ENCODE results near the gene VRK3. TPM values are rescaled to one million over a fixed set of nuclear protein-coding genes. Genes with fewer than 3 reads are reported as not detected.
"Not testable (repeated sequence)": the region's sequence is repeated elsewhere in the genome, so short reads cannot be mapped to it uniquely, and the experiment has no call there.

The VRK3 gene
- 10 to 100 TPM; 24.2 to 42.0 (median 40.3) TPM for total RNA-seq

DNA sequence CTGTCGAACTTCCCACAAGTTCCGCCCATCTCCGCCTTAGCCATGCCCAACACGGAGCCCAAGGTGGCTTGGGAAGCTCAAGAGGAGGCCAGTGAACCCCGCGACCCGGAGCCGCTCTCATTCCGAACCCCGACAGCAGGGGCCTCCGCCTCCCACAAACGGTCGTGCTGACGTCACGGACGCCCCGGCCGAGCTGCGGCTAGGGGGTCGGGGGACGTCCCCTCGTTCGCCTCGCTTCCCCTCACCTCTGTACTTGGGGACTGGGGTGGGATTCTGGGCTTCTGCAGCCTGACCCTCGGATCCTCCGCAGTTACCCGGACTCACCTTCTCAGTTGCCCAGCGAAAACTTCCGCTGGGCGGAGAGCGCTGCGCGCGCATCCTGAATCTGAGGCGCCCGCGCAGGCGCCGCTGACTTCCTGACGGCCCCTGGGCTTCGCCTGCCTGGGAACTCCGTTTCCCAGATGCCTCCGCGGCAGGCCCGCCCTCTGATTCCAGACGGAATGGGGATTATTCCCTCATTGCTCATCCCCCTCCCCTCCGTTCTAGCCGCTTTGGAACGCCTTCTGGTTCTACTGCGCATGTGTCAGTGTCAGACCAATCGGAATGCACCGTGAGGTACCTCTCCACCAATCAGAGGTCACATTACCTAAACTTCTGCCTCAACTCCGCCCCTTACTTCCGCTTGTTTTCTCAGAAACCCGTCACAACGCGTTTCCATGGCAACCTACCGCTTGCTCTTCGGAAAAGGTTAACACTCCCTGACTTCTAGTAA lies at the start of gene VRK3:
Gene VRK3 (minus strand): TSS at position 351 of the 772 bp plus-strand sequence. CDS start 9,210 bp downstream, outside the sequence.
- Histone ChIP-seq H3K4me3 (peak within 1 kb of the TSS; percentile 79 to 97 (median 79)), H3K4me1 (peaks cover 0 to 4% of the 10 kb centered on the region in 2 donors), H3K27ac (peak within 1 kb of the TSS; percentile 89 to 96), H3K36me3 (no peaks in the 10 kb centered on the region), H3K27me3 (no peaks in the 10 kb centered on the region), H3K9me3 (no peaks in the 10 kb centered on the region)
- DNase-seq (ENCODE audit: low spot score in 2 of 2) = peak; percentile 98 to 99
- TF ChIP-seq POLR2AphosphoS5 (IDR thresholded peaks at IDR 0.05) = peak in 1 of 3 donors; percentile 91
- peak in 1 of 3 donors; percentile 25 for TF ChIP-seq CTCF (IDR thresholded peaks at IDR 0.05)
- TF ChIP-seq POLR2A (IDR thresholded peaks at IDR 0.05) = peak; percentile 60
- intact Hi-C loops (cut with DNase I; ENCODE audit: low total_unique reads) = no loop called here

DNA sequence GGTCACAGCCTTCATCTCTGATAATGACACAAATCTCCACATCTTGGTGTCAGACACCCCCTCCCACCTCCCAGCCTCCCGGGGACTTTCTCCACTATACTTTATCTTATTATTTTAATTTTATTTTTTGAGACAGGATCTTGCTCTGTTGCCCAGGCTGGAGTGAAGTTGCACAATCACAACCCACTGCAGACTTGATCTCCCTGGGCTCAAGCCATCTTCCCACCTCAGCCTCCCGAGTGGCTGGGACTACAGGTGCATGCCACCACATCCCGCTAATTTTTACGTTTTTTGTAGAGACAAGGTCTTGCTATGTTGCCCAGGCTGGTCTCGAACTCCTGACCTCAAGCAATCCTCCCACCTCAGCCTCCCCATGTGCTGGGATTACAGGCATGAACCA lies 43.2 kb upstream of the VRK3 start:
- H3K27me3 ChIP-seq; H3K27ac ChIP-seq; DNase-seq (ENCODE audit: low spot score in 2 of 2); H3K36me3 ChIP-seq; H3K4me1 ChIP-seq; H3K9me3 ChIP-seq; H3K4me3 ChIP-seq; intact Hi-C loops (cut with DNase I; ENCODE audit: low total_unique reads): not testable (repeated sequence)

GRCh38 chr19:50067575-50067974 lies 42.4 kb upstream of the VRK3 start:
- Histone ChIP-seq H3K4me1 (no peaks in the 10 kb centered on the region), H3K36me3 (no peaks in the 10 kb centered on the region), H3K4me3 (no peak overlapping the region), H3K27me3 (no peaks in the 10 kb centered on the region), H3K27ac (no peak overlapping the region), H3K9me3 (no peaks in the 10 kb centered on the region)
- intact Hi-C loops (cut with DNase I; ENCODE audit: low total_unique reads) = no loop called here
- TF ChIP-seq POLR2AphosphoS5 (IDR thresholded peaks at IDR 0.05) (no peak), CTCF (IDR thresholded peaks at IDR 0.05) (no peak), POLR2A (IDR thresholded peaks at IDR 0.05) (no peak)
- DNase-seq (ENCODE audit: low spot score in 2 of 2) = no peak

GRCh38 chr19:50065938-50066337 lies 40.8 kb upstream of the VRK3 start:
- Histone ChIP-seq H3K4me1 (no peaks in the 10 kb centered on the region), H3K9me3 (no peaks in the 10 kb centered on the region), H3K27ac (no peak overlapping the region), H3K36me3 (no peaks in the 10 kb centered on the region), H3K27me3 (no peaks in the 10 kb centered on the region), H3K4me3 (no peak overlapping the region)
- no peak for TF ChIP-seq POLR2AphosphoS5 (IDR thresholded peaks at IDR 0.05)
- no peak for TF ChIP-seq CTCF (IDR thresholded peaks at IDR 0.05)
- TF ChIP-seq POLR2A (IDR thresholded peaks at IDR 0.05) = no peak
- DNase-seq (ENCODE audit: low spot score in 2 of 2) = no peak
- intact Hi-C loops (cut with DNase I; ENCODE audit: low total_unique reads) = no loop called here

GRCh38 chr19:50061650-50062049 lies 36.5 kb upstream of the VRK3 start:
- no peak for DNase-seq (ENCODE audit: low spot score in 2 of 2)
- Histone ChIP-seq H3K27me3 (no peaks in the 10 kb centered on the region), H3K27ac (no peak overlapping the region), H3K4me3 (no peak overlapping the region), H3K4me1 (no peaks in the 10 kb centered on the region), H3K36me3 (no peaks in the 10 kb centered on the region), H3K9me3 (peaks cover 22 to 27% of the 10 kb centered on the region in 2 donors)
- intact Hi-C loops (cut with DNase I; ENCODE audit: low total_unique reads) = no loop called here
- TF ChIP-seq POLR2A (IDR thresholded peaks at IDR 0.05) = no peak
- no peak for TF ChIP-seq POLR2AphosphoS5 (IDR thresholded peaks at IDR 0.05)
- no peak for TF ChIP-seq CTCF (IDR thresholded peaks at IDR 0.05)
